Measurements from ENCODE around the gene CIDEC.

CIDEC gene

DNA sequence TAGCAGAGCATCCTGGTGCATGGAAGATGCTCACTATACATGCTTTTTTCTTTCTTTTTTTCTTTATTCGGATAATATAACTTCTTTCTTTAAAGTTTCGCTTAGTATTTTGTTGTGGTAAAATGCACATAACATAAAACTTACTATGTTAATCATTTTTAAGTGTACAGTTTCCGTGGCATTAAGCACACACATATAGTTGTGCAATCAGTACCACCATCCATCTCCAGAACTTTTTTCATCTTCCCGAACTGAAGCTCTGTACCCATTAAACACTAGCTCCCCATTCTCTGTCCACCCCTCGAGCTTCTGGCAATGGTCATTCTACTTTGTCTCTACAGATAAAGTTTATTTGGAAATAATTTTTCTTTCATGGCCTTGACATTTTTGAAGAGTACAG is 9.4 kb upstream of the CIDEC start:
- Histone ChIP-seq H3K36me3 (ENCODE audit: insufficient read depth, low read length) (no peaks in the 10 kb centered on the region; the same call in 1 of the 2 replicates), H3K9me3 (ENCODE audit: insufficient read depth, low read depth, low read length) (no peaks in the 10 kb centered on the region), H3K4me3 (ENCODE audit: low read length, poor library complexity, severe bottlenecking) (no peak overlapping the region), H3K4me1 (ENCODE audit: insufficient read depth, low read length, poor library complexity, severe bottlenecking) (peaks cover 22% of the 10 kb centered on the region), H2AFZ (ENCODE audit: low read length) (no peak overlapping the region), H3K79me2 (ENCODE audit: insufficient read depth, low read length) (peaks cover 34% of the 10 kb centered on the region), H3K9ac (ENCODE audit: low read depth, low read length, poor library complexity, severe bottlenecking) (peak overlapping the region; percentile 92), H3K9me2 (replicated peaks; ENCODE audit: low read depth, low read length) (no peaks in the 10 kb centered on the region), H3K27me3 (ENCODE audit: insufficient read depth, low read length, poor library complexity, severe bottlenecking) (no peaks in the 10 kb centered on the region), H3F3A (ENCODE audit: low read depth) (peaks cover 8% of the 10 kb centered on the region; the same call in 1 of the 2 replicates), H4K20me1 (ENCODE audit: insufficient read depth, low read length, poor library complexity, severe bottlenecking) (peaks cover 28% of the 10 kb centered on the region), H3K4me2 (ENCODE audit: low read depth, low read length, poor library complexity, severe bottlenecking) (peak overlapping the region; percentile 72)
- TF ChIP-seq EZH2phosphoT487 (IDR thresholded peaks at IDR 0.05; ENCODE audit: borderline replicate concordance) (no peak), CTCF (conservative IDR thresholded peaks at IDR 0.05; ENCODE audit: low read length) (no peak)

DNA sequence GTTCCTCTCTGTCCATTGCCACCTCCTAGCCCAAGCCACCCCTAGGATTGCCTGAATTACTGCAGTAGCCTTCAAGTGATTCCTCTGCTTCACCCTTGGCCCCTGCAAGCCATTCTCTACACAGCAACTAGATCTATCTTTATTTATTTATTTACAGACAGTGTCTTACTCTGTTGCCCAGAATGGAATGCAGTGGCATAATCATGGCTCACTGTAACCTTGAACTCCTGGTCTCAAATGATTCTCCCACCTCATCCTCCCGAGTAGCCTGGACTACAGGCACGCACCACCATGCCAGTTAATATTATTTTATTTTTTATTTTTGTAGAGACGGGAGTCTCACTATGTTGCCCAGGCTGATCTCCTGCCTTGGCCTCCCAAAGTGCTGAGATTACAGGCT is 8.5 kb upstream of the CIDEC start:
- peaks cover 14% of the 10 kb centered on the region for H3K4me1 ChIP-seq (ENCODE audit: insufficient read depth, low read length, poor library complexity, severe bottlenecking)
- H3K9me3 ChIP-seq (ENCODE audit: insufficient read depth, low read depth, low read length): no peaks in the 10 kb centered on the region
- 0 out of 2 replicates have a peak, but pooled peaks cover under 1% of the 10 kb centered on the region for H3F3A ChIP-seq (ENCODE audit: low read depth)
- H3K9me2 ChIP-seq (replicated peaks; ENCODE audit: low read depth, low read length): no peaks in the 10 kb centered on the region
- no peak overlapping the region for H3K9ac ChIP-seq (ENCODE audit: low read depth, low read length, poor library complexity, severe bottlenecking)
- peaks cover 31% of the 10 kb centered on the region for H3K79me2 ChIP-seq (ENCODE audit: insufficient read depth, low read length)
- no peak overlapping the region for H2AFZ ChIP-seq (ENCODE audit: low read length)
- peaks cover 24% of the 10 kb centered on the region for H4K20me1 ChIP-seq (ENCODE audit: insufficient read depth, low read length, poor library complexity, severe bottlenecking)
- TF ChIP-seq CTCF (conservative IDR thresholded peaks at IDR 0.05; ENCODE audit: low read length) (no peak), EZH2phosphoT487 (IDR thresholded peaks at IDR 0.05; ENCODE audit: borderline replicate concordance) (no peak)
- H3K27me3 ChIP-seq (ENCODE audit: insufficient read depth, low read length, poor library complexity, severe bottlenecking): no peaks in the 10 kb centered on the region
- no peaks in the 10 kb centered on the region; the same call in 1 of the 2 replicates for H3K36me3 ChIP-seq (ENCODE audit: insufficient read depth, low read length)
- no peak overlapping the region for H3K4me2 ChIP-seq (ENCODE audit: low read depth, low read length, poor library complexity, severe bottlenecking)
- H3K4me3 ChIP-seq (ENCODE audit: low read length, poor library complexity, severe bottlenecking): no peak overlapping the region

GRCh38 chr3:9887480-9887879 is 7.4 kb upstream of the CIDEC start:
- H3F3A ChIP-seq (ENCODE audit: low read depth): no peaks in the 10 kb centered on the region
- H3K79me2 ChIP-seq (ENCODE audit: insufficient read depth, low read length): peaks cover 21% of the 10 kb centered on the region
- H3K4me1 ChIP-seq (ENCODE audit: insufficient read depth, low read length, poor library complexity, severe bottlenecking): peaks cover 4% of the 10 kb centered on the region
- no peak overlapping the region for H3K4me2 ChIP-seq (ENCODE audit: low read depth, low read length, poor library complexity, severe bottlenecking)
- no peaks in the 10 kb centered on the region for H3K27me3 ChIP-seq (ENCODE audit: insufficient read depth, low read length, poor library complexity, severe bottlenecking)
- H3K9ac ChIP-seq (ENCODE audit: low read depth, low read length, poor library complexity, severe bottlenecking): no peak overlapping the region
- no peak overlapping the region for H3K4me3 ChIP-seq (ENCODE audit: low read length, poor library complexity, severe bottlenecking)
- H3K9me3 ChIP-seq (ENCODE audit: insufficient read depth, low read depth, low read length): no peaks in the 10 kb centered on the region
- H2AFZ ChIP-seq (ENCODE audit: low read length): no peak overlapping the region
- no peaks in the 10 kb centered on the region for H3K9me2 ChIP-seq (replicated peaks; ENCODE audit: low read depth, low read length)
- no peak for TF ChIP-seq CTCF (conservative IDR thresholded peaks at IDR 0.05; ENCODE audit: low read length)
- TF ChIP-seq EZH2phosphoT487 (IDR thresholded peaks at IDR 0.05; ENCODE audit: borderline replicate concordance): no peak
- H3K36me3 ChIP-seq (ENCODE audit: insufficient read depth, low read length): no peaks in the 10 kb centered on the region
- peaks cover 16% of the 10 kb centered on the region for H4K20me1 ChIP-seq (ENCODE audit: insufficient read depth, low read length, poor library complexity, severe bottlenecking)

All from Loucy (cell line).